ENCODE results near the gene GABRD.

GABRD gene

DNA sequence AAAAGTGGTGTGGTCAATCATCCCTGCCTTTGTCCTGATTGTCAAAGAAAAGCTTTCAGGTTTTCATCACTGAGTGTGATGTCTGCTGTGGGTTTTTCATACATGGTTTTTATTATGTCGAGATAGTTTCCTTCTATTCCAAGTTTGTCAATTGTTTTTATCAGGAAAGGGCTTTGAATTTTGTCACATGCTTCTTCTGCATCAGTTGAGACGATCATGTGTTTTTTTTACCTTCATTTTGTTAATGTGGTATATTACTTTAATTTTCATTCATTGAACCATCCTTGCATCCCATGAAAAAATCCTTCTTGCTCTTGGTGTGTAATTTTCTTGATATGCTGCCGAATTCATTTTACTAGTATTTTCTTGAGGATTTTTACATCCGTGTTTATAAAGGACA, 46.6 kb downstream of the GABRD start:
- H3K4me3 ChIP-seq (ENCODE audit: low read depth, low read length) = no peak overlapping the region
- no peak for DNase-seq (ENCODE audit: low read depth)
- TF ChIP-seq, protein P1, sequence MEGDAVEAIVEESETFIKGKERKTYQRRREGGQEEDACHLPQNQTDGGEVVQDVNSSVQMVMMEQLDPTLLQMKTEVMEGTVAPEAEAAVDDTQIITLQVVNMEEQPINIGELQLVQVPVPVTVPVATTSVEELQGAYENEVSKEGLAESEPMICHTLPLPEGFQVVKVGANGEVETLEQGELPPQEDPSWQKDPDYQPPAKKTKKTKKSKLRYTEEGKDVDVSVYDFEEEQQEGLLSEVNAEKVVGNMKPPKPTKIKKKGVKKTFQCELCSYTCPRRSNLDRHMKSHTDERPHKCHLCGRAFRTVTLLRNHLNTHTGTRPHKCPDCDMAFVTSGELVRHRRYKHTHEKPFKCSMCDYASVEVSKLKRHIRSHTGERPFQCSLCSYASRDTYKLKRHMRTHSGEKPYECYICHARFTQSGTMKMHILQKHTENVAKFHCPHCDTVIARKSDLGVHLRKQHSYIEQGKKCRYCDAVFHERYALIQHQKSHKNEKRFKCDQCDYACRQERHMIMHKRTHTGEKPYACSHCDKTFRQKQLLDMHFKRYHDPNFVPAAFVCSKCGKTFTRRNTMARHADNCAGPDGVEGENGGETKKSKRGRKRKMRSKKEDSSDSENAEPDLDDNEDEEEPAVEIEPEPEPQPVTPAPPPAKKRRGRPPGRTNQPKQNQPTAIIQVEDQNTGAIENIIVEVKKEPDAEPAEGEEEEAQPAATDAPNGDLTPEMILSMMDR (conservative IDR thresholded peaks at IDR 0.05; ENCODE audit: low read depth, low read length) = no peak

- DNase-seq (ENCODE audit: low read depth) = no peak
- no peak overlapping the region for H3K4me3 ChIP-seq (ENCODE audit: low read depth, low read length)
- TF ChIP-seq, protein P1 (conservative IDR thresholded peaks at IDR 0.05; ENCODE audit: low read depth, low read length) = no peak
These were observed 48.2 kb downstream of the GABRD start for GRCh38 chr1:2067393-2067792.

GRCh38 chr1:2067981-2068380, 48.8 kb downstream of the GABRD start:
- DNase-seq (ENCODE audit: low read depth) = no peak
- TF ChIP-seq, protein P1 (conservative IDR thresholded peaks at IDR 0.05; ENCODE audit: low read depth, low read length) = no peak
- no peak overlapping the region for H3K4me3 ChIP-seq (ENCODE audit: low read depth, low read length)

DNA sequence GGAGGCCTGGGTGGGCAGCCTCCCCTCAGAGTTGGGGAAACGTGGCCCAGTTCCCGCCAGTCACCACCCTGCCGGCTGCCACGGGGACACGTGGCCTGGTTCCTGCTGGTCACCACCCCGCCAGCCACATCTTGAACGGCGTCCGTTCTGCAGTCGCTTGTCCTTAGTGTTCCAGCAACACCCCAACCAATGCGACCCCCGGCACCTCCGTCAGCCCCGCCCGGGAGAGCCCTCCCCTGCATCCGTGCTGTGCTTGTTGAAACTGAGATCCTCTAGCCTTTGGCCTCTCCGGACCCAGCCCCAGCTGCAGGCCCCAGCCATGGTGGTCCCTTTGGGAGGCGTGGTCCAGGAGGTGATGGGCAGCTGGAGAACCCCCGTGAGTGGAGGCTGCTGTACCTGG, 49.8 kb downstream of the GABRD start:
- TF ChIP-seq, protein P1 (conservative IDR thresholded peaks at IDR 0.05; ENCODE audit: low read depth, low read length) = no peak

DNA sequence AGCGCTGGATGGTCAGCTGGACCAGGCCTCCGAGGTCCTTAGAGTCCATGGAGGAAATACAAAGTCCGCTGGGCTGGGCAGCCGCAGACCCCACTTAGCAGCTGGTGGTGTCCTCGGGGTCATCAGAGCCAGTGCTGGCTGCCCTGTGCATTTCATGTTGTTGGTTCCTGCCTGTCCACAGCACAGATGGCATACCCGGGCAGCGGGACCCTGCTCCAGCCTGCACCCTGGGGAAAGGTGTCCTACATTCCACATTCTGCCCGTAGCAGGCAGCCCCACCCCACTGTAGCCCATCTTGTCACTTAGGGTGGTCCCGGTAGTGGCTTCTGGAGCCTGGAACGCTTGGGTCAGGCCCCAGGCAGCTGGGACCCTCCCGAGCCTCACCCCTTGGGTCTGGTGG, 50.9 kb downstream of the GABRD start:
- DNase-seq (ENCODE audit: low read depth) = no peak
- H3K4me3 ChIP-seq (ENCODE audit: low read depth, low read length) = no peak overlapping the region
- TF ChIP-seq, protein P1 (conservative IDR thresholded peaks at IDR 0.05; ENCODE audit: low read depth, low read length) = no peak

More for the DNA sequence above, 49.8 kb downstream of the GABRD start:
- H3K4me3 ChIP-seq (ENCODE audit: low read depth, low read length) = no peak overlapping the region
- DNase-seq (ENCODE audit: low read depth) = no peak

DNA sequence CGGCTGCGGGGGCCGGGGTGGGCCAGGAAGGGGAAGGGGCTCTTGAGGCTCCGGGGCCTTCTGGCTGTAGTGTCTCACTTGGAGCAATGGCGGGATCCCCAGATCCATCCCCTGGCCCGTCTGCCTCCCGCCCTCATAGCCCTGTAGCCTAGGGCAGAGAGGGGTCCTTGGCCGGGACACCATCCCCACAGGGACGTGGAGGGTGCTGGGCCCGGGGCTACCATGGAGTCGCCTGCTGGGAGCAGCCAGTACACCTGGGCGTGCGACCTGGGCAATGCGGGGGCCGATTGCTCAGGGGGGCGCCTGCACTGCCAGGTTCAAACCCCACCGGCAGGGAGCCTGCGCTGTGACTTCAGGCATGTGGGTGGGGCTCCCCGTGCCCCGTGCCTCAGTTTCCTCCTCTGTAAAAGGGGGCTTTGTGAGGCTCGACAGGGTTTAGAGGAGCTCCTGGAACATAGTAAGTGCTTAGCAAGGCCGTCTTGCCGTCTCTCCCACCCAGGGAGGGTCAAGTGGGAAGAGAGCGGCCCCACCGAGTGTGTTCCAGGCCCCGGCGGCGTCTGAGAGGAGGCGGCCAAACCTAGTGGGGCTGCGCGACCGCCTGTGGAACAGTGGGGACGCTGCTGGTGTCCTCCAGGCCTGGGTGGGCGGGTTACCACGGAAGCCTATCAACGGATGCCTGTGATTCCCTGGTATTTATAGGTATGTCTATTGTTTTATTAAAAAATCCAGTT, 51.8 kb downstream of the GABRD start:
- no peak for DNase-seq (ENCODE audit: low read depth)
- TF ChIP-seq, protein P1 (conservative IDR thresholded peaks at IDR 0.05; ENCODE audit: low read depth, low read length) = no peak
- H3K4me3 ChIP-seq (ENCODE audit: low read depth, low read length) = no peak overlapping the region

All from choroid plexus epithelial cell (primary cell).